GM12801 (cell line): ENCODE data around the gene TMEM150C.

Source experiments
- TF ChIP-seq, protein P1 (sequence below): IDR thresholded peaks from one replicate; pipeline ENCODE4 v1.5.1; 2011; ENCODE audit warnings: control low read depth; ENCODE audit not compliant: insufficient read length; ENCODE audit errors: extremely low read depth

Gene TMEM150C

GRCh38 chr4:82484996-82485783 lies 76.6 kb downstream of the TMEM150C start:
- TF ChIP-seq, protein P1, sequence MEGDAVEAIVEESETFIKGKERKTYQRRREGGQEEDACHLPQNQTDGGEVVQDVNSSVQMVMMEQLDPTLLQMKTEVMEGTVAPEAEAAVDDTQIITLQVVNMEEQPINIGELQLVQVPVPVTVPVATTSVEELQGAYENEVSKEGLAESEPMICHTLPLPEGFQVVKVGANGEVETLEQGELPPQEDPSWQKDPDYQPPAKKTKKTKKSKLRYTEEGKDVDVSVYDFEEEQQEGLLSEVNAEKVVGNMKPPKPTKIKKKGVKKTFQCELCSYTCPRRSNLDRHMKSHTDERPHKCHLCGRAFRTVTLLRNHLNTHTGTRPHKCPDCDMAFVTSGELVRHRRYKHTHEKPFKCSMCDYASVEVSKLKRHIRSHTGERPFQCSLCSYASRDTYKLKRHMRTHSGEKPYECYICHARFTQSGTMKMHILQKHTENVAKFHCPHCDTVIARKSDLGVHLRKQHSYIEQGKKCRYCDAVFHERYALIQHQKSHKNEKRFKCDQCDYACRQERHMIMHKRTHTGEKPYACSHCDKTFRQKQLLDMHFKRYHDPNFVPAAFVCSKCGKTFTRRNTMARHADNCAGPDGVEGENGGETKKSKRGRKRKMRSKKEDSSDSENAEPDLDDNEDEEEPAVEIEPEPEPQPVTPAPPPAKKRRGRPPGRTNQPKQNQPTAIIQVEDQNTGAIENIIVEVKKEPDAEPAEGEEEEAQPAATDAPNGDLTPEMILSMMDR, result no peak

DNA sequence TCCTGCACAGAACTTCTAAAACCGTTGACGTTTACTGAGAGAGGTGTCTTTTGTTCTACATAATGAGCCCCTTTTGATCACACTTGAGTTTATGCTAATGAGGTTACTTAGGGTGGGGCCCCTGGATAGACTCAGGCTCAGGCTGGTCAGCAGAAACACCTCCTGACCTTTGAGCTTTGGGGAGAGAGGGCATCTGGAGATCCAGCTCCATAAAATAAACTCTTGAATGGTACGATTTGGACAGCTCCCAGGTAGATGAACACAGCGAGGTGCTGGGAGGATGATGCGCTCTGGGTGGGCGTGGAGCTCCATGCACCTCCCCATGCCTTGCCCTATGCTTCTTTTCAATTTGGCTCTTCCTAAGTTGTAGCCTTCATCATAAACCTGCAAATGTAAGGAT lies 79.4 kb downstream of the TMEM150C start:
- TF ChIP-seq, protein P1, result no peak

DNA sequence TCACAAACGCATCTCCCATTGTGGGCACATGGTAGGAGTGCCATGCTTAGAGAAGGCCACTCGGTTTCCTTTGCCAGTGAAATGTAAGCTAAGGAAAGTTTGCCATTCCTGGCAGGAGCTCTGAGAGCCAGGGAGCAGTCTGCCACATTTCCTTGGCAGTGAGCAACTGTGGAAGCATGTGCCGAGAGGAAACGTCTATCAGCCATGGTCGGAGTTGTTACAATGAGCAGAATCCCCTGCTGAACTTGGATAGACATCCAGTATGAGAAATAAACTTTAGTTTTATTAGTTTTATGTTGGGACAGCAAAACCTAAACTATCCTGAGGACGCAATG lies 80.3 kb downstream of the TMEM150C start:
- TF ChIP-seq, protein P1, result no peak

- TF ChIP-seq, protein P1, result no peak
Observed at GRCh38 chr4:82480771-82481505, 80.8 kb downstream of the TMEM150C start.

DNA sequence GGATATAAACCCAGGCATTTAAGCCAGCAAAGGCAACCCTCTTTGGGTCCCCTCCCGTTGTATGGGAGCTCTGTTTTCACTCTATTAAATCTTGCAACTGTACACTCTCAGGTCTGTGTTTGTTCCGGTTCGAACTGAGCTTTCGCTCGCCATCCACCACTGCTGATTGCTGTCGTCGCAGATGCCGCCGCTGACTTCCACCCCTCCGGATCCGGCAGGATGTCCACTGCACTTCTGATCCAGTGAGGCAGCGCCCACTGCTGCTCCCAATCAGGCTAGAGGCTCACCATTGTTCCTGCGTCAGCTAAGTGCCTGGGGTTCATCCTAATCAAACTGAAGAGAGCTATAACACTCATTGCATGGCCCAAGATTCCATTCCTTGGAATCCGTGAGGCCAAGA lies 82.2 kb downstream of the TMEM150C start:
- TF ChIP-seq, protein P1, result no peak

DNA sequence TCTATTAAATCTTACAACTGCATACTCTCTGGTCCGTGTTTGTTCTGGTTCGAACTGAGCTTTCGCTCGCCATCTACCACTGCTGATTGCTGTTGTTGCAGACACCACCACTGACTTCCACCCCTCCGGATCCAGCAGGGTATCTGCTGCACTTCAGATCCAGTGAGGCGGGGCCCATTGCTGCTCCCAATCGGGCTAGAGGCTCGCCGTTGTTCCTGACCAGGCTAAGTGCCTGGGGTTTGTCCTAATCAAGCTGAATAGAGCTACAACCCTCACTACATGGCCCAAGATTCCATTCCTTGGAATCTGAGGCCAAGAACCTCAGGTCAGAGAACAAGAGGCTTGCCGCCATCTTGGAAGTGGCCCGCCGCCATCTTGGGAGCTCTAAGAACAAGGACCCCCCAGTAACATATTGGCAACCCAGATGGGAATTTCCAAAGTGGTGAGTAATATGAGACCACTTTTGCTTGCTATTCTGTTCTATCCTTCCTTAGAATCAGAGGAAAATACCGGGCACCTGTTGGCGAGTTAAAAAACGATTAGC lies 88.1 kb downstream of the TMEM150C start:
- TF ChIP-seq, protein P1, result no peak

GRCh38 chr4:82469791-82470345 lies 91.9 kb downstream of the TMEM150C start:
- TF ChIP-seq, protein P1, result no peak
